Measurements from ENCODE around the gene SLC25A42. TPM values are rescaled to one million over a fixed set of nuclear protein-coding genes. Genes with fewer than 3 reads are reported as not detected.
A peak's percentile ranks its signal among the peaks of the same experiment; 100 is the strongest.

The SLC25A42 gene
- total and polyA plus RNA-seq, 2 experiments from 2014 or later = 13.8 to 23.2 TPM

DNA sequence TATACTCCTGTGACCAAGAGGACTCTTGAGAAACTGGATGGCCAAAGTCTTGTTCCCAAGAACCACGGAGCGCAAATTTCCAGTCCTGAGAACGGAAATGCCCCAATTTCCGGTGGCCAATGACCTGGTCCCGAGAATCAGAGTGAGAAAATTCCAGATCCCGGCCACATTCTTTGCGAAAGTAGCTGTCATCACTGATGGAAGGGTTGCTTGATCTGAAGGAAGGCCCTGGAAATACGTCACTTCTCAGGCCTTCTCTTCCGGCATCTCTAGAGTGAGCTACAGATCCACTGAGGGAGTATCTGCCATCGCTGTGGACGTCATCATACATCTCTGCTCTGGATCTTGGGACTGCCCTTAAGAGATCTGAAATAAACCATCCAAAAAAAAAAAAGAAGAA, 37.9 kb upstream of the SLC25A42 start:
- Histone ChIP-seq H2AFZ (no peak overlapping the region), H3K27me3 (no peaks in the 10 kb centered on the region), H3K4me1 (ENCODE audit: insufficient read depth) (peaks cover 3% of the 10 kb centered on the region), H3K9me2 (replicated peaks; ENCODE audit: insufficient read depth) (no peaks in the 10 kb centered on the region), H4K20me1 (ENCODE audit: insufficient read depth, poor library complexity, severe bottlenecking) (peaks cover 5% of the 10 kb centered on the region), H3K4me3 (no peak overlapping the region), H3K79me2 (peaks cover 52% of the 10 kb centered on the region), H3K36me3 (replicated peaks; ENCODE audit: insufficient read depth, low read depth) (no peaks in the 10 kb centered on the region), H3K9me3 (ENCODE audit: low read depth) (no peaks in the 10 kb centered on the region), H3K4me2 (no peak overlapping the region), H3K27ac (no peak overlapping the region)
- WGBS (ENCODE audit: low lambda C conversion rate, missing lambda C conversion rate) = 97% methylated on average over 11 of the region's 11 CpGs
- TF ChIP-seq, protein P1, sequence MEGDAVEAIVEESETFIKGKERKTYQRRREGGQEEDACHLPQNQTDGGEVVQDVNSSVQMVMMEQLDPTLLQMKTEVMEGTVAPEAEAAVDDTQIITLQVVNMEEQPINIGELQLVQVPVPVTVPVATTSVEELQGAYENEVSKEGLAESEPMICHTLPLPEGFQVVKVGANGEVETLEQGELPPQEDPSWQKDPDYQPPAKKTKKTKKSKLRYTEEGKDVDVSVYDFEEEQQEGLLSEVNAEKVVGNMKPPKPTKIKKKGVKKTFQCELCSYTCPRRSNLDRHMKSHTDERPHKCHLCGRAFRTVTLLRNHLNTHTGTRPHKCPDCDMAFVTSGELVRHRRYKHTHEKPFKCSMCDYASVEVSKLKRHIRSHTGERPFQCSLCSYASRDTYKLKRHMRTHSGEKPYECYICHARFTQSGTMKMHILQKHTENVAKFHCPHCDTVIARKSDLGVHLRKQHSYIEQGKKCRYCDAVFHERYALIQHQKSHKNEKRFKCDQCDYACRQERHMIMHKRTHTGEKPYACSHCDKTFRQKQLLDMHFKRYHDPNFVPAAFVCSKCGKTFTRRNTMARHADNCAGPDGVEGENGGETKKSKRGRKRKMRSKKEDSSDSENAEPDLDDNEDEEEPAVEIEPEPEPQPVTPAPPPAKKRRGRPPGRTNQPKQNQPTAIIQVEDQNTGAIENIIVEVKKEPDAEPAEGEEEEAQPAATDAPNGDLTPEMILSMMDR (IDR thresholded peaks at IDR 0.05; ENCODE audit: poor library complexity) = no peak
- no peak for TF ChIP-seq EZH2 (IDR thresholded peaks at IDR 0.05; ENCODE audit: borderline replicate concordance)
- no peak for TF ChIP-seq EZH2phosphoT487 (IDR thresholded peaks at IDR 0.05; ENCODE audit: low read depth, severe bottlenecking, unreplicated experiment)
- no peak for DNase-seq (ENCODE audit: low spot score)

DNA sequence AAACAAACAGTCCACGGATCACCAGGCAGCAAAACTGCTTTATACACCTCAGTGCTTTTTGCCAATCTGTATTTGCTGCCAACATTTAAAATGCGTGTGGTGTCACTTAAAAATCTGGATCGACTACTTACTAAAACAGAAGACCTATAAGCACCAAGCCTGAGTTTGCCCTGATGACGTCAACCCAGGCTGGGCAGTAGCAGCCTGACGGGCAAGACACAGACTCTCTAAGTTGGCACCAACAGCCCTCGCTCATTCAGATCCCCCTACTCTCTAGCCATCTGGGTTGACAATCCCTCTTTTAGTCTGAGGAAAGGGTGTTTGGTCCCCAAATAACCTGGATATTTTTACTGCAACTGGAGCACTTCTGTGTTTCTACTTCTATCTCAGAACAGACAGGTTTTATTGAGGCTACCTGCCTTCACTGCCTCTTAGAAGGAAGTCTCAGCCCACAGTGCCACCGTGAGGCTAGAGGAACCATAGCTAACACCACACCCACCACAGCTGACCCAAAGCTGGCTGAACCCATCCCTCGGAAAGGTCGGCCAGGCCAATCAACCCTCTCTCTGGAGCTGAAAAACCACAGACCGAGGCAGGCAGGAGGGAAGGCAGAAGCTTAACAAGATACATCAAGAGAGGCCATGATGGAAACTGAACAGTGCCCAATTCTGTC, 37.4 kb upstream of the SLC25A42 start:
- peaks cover 58% of the 10 kb centered on the region for H3K79me2 ChIP-seq
- H3K27ac ChIP-seq = no peak overlapping the region
- TF ChIP-seq, protein P1 (IDR thresholded peaks at IDR 0.05; ENCODE audit: poor library complexity) = peak; percentile 26
- no peak for TF ChIP-seq EZH2phosphoT487 (IDR thresholded peaks at IDR 0.05; ENCODE audit: low read depth, severe bottlenecking, unreplicated experiment)
- peaks cover 6% of the 10 kb centered on the region for H4K20me1 ChIP-seq (ENCODE audit: insufficient read depth, poor library complexity, severe bottlenecking)
- WGBS (ENCODE audit: low lambda C conversion rate, missing lambda C conversion rate) = 79% methylated on average over 10 of the region's 10 CpGs
- no peaks in the 10 kb centered on the region for H3K9me2 ChIP-seq (replicated peaks; ENCODE audit: insufficient read depth)
- no peaks in the 10 kb centered on the region for H3K36me3 ChIP-seq (replicated peaks; ENCODE audit: insufficient read depth, low read depth)
- H3K27me3 ChIP-seq = no peaks in the 10 kb centered on the region
- peak; percentile 38 for DNase-seq (ENCODE audit: low spot score)
- no peaks in the 10 kb centered on the region for H3K9me3 ChIP-seq (ENCODE audit: low read depth)
- H3K4me1 ChIP-seq (ENCODE audit: insufficient read depth) = peaks cover under 1% of the 10 kb centered on the region
- H3K4me3 ChIP-seq = no peak overlapping the region
- no peak overlapping the region for H2AFZ ChIP-seq
- H3K4me2 ChIP-seq = no peak overlapping the region

DNA sequence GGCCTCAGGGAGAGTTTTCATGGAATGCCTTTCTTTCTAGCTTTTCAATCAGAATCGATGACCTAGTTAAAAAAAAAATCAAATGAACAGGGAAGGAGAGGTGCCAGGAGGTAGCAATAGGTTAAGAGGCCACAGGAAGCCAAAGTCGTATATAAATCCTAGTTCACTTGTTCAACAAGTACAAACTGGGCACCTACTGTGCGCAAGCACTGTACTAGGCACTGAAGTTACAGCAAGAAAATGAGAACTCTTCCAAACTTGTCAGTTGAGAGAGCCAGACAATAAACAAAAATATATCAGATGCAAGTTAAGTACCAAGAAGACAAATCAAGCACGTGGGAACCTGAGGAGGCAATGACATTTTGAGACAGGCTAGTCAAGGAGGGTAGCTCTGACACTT, 36.6 kb upstream of the SLC25A42 start:
- Histone ChIP-seq H3K27ac (no peak overlapping the region), H4K20me1 (ENCODE audit: insufficient read depth, poor library complexity, severe bottlenecking) (peaks cover 14% of the 10 kb centered on the region), H3K79me2 (peaks cover 66% of the 10 kb centered on the region), H2AFZ (no peak overlapping the region), H3K4me3 (no peak overlapping the region), H3K9me3 (ENCODE audit: low read depth) (no peaks in the 10 kb centered on the region), H3K4me1 (ENCODE audit: insufficient read depth) (no peaks in the 10 kb centered on the region), H3K27me3 (no peaks in the 10 kb centered on the region), H3K9me2 (replicated peaks; ENCODE audit: insufficient read depth) (no peaks in the 10 kb centered on the region), H3K36me3 (replicated peaks; ENCODE audit: insufficient read depth, low read depth) (no peaks in the 10 kb centered on the region), H3K4me2 (no peak overlapping the region)
- DNase-seq (ENCODE audit: low spot score) = no peak
- TF ChIP-seq EZH2phosphoT487 (IDR thresholded peaks at IDR 0.05; ENCODE audit: low read depth, severe bottlenecking, unreplicated experiment) (no peak), EZH2 (IDR thresholded peaks at IDR 0.05; ENCODE audit: borderline replicate concordance) (no peak)
- TF ChIP-seq, protein P1 (IDR thresholded peaks at IDR 0.05; ENCODE audit: poor library complexity) = no peak
- WGBS (ENCODE audit: low lambda C conversion rate, missing lambda C conversion rate) = 99% methylated on average over 4 of the region's 4 CpGs
